Heart left ventricle (tissue), 16 donors: Measurements from ENCODE around the gene ECM2. TPM values are rescaled to one million over a fixed set of nuclear protein-coding genes. Genes with fewer than 3 reads are reported as not detected.
A peak's percentile ranks its signal among the peaks of the same experiment; 100 is the strongest.

Experiments
- ATAC-seq, 4 donors: fragments of 200-7000 bp; cut with Tn5 transposase; one replicate each; pipeline ENCODE4 v1.9.1; 2020 to 2022; ENCODE audit warnings: moderate library complexity in 4 of 4, mild to moderate bottlenecking in 3 of 4, moderate number of reproducible peaks in 1 of 4
- DNase-seq, 5 donors: peaks; one replicate each; pipeline ENCODE4 v3.0.0-alpha.2; 2020
- H3K27ac ChIP-seq, 12 donors: fragments of 200-600 bp; sonication (generic) in 4 of 12; one replicate each; pipeline versions ENCODE4 v1.5.0 to v1.8.0; 2016 to 2022; ENCODE audit warnings: mild to moderate bottlenecking in 2 of 12
- H3K27me3 ChIP-seq, 9 donors: fragments of 200-600 bp; sonication (generic) in 2 of 9; one replicate each; pipeline versions ENCODE4 v1.5.1 to v1.8.0; 2016 to 2022; ENCODE audit warnings: mild to moderate bottlenecking in 3 of 9
- H3K36me3 ChIP-seq, 9 donors: fragments of 200-600 bp; sonication (generic) in 2 of 9; one replicate each; pipeline versions ENCODE4 v1.5.0 to v1.8.0; 2018 to 2022; ENCODE audit warnings: mild to moderate bottlenecking in 2 of 9
- H3K4me1 ChIP-seq, 12 donors: fragments of 200-600 bp; sonication (generic) in 4 of 12; one replicate each; pipeline versions ENCODE4 v1.5.0 to v1.8.0; 2016 to 2022; ENCODE audit warnings: mild to moderate bottlenecking in 3 of 12
- H3K4me3 ChIP-seq, 12 donors: fragments of 200-600 bp; sonication (generic) in 4 of 12; one replicate each; pipeline versions ENCODE4 v1.5.0 to v1.8.0; 2017 to 2022; ENCODE audit warnings: mild to moderate bottlenecking in 9 of 12, moderate library complexity in 4 of 12
- H3K9me3 ChIP-seq, 12 donors: fragments of 200-600 bp; sonication (generic) in 4 of 12; one replicate each; pipeline versions ENCODE4 v1.5.0 to v1.8.0; 2016 to 2022; ENCODE audit warnings: mild to moderate bottlenecking in 1 of 12
- POLR2A ChIP-seq, 2 donors: fragments of 450-650 bp; IDR thresholded peaks; one replicate each; pipeline ENCODE4 v1.6.1; 2017; ENCODE audit warnings: antibody characterized with exemption in 2 of 2, mild to moderate bottlenecking in 2 of 2, moderate library complexity in 2 of 2
- WGBS, 4 donors: extraction: QIAGEN DNeasy Blood & Tissue Kit in 2 of 4; methylation state at CpG; one replicate each; pipeline versions ENCODE4 v1.1.5 to v1.1.7; 2013 to 2018; 5-methylcytosine and 5-hydroxymethylcytosine counted together
- intact Hi-C, 10 donors: fragments of 100-400 bp; cut with DNase I; formaldehyde crosslinking; loops; one replicate each; pipeline versions ENCODE4 v1.11.1 to v1.14.2; 2022
- polyA plus RNA-seq, 2 donors: library from polyadenylated mRNA; stranded (reverse); fragments of 200-250 nt; gene quantifications; one replicate each; pipeline ENCODE4 v1.2.3, GENCODE V29; 2013
- total RNA-seq, 9 donors: library from RNA; depleted of rRNA in 2 of 9; stranded (reverse); fragments of >200 nt in 2 of 9; fragmentation: NEBNext Ultra II Directional in 3 of 9; extraction: Animal tissue kit (Norgen Biotek cat#: 25700) in 3 of 9; gene quantifications; one replicate each; pipeline versions ENCODE4 v1.1.0 to v1.2.4, GENCODE V29; 2016 to 2023
- TF ChIP-seq, protein P1 (sequence below), 12 donors: fragments of 200-600 bp; sonication (generic) in 4 of 12; IDR thresholded peaks; one replicate each; pipeline versions ENCODE4 v1.5.0 to v1.8.0; 2018 to 2022; ENCODE audit warnings: antibody characterized with exemption in 12 of 12, mild to moderate bottlenecking in 5 of 12
- donor health status: ischemic (EF 13 %, LVEDD 7.1; RV severe dilation, severe dysfunction).
- donor health status: healthy with polysubstance abuse.
- donor health status: DM: no; HTN: yes; CAD: no.
- donor health status: DM: no; HTN: no; CAD: no.
- donor health status: ischemic (EF 25% LVEDD 6.9; RV normal size, moderate dysfunction).
- donor health status: ischemic (EF 25% LVEDD 5.7; RV mildly dilated, moderate dysfunction).
- donor health status: healthy.
- donor health status: DM: yes; HTN: yes; CAD: no.
- donor health status: ischemic (EF 35%, LVEDD 5.7; RV mildly dilated, moderate dysfunction).
- donor health status: nonischemic (EF 11% LVEDD 7.7; RV severe dilation, severe dysfunction).
- donor health status: DM: yes; HTN: yes; CAD: no.
- donor health status: PGD.
- donor health status: ischemic (EF 29% LVEDD 5.4; RV normal size, mild dysfunction).
- donor health status: nonischemic (EF 23%, LVEDD 6.1; RV moderate dilation, normal function).

Gene ECM2
- total and polyA plus RNA-seq, 11 donors: 1.6 to 32.4 (median 9.2) TPM

DNA sequence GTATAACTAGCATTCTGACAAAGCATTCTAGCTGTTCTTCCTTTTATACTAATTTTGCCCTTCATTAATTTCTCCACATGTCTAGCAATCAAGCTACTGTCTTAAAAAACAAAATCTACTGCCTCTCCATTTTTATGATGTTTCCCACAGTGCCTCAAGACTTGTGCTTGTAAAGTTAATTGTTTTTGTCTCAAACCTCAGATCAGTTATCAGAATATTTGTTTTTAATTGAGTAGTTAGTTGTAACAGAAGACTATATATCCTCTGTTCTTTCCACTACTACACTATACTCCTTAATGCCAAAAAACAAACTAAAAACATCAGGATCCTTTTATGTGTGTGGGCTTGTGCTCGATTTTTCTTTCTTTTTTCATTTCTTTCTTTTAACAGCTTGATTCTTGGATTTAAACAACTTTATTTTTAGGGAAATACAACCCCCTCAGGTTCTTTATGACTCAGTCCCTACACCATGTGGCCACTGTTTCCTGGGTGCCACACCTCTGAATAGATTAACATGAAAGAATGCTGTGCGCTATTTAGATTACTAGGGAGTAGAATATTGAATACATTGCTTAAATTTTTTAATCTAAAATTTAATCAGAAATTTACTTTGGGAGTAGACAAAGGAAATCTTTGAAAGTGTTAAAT lies 54.7 kb downstream of the ECM2 start:
- ATAC-seq (peak in 2 of 4 donors; percentile 42 to 67), DNase-seq (no peak)
- Histone ChIP-seq H3K4me1 (peaks cover 0 to 53% (median 23%) of the 10 kb centered on the region in 12 donors), H3K36me3 (no peaks in the 10 kb centered on the region), H3K27ac (peak overlapping the region; percentile 31 to 85 (median 72)), H3K4me3 (peak overlapping the region in 11 of 12 donors; percentile 5 to 60 (median 33)), H3K27me3 (no peaks in the 10 kb centered on the region), H3K9me3 (no peaks in the 10 kb centered on the region)
- intact Hi-C loops: loop anchor here in 4 of 10 donors (5.0 to 10.0 kb wide), 5 partner anchors 51 to 134 kb away; partner anchors contain the start of gene ECM2 (in 1 of the 4)
- 46 to 62% (median 55%) methylated on average over 2 of the region's 2 CpGs for WGBS, 4 donors
- TF ChIP-seq, protein P1, sequence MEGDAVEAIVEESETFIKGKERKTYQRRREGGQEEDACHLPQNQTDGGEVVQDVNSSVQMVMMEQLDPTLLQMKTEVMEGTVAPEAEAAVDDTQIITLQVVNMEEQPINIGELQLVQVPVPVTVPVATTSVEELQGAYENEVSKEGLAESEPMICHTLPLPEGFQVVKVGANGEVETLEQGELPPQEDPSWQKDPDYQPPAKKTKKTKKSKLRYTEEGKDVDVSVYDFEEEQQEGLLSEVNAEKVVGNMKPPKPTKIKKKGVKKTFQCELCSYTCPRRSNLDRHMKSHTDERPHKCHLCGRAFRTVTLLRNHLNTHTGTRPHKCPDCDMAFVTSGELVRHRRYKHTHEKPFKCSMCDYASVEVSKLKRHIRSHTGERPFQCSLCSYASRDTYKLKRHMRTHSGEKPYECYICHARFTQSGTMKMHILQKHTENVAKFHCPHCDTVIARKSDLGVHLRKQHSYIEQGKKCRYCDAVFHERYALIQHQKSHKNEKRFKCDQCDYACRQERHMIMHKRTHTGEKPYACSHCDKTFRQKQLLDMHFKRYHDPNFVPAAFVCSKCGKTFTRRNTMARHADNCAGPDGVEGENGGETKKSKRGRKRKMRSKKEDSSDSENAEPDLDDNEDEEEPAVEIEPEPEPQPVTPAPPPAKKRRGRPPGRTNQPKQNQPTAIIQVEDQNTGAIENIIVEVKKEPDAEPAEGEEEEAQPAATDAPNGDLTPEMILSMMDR (IDR thresholded peaks at IDR 0.05): no peak

DNA sequence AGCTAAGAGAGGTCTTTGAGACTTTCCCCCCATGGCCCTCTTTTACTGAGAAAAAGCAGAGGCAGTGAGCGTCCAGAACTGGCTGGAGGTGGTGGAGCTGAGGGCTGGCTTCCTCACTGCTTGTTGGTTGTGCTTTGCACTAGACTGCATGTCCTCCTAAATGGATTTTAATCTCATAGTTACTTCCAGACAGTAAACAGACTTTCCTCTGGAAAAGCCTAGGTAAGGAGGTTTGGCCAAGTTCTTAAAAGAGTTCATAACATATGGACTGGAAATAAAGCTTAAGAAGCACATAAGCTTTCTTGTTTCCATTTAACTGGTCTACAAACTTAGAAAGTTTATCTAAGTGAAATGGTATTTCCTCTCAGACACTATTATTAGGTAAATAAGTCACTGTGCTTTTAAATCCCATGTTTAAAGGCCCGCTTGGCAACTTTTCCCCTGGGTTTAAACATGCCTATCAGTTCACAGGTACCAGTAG lies 55.5 kb downstream of the ECM2 start:
- H3K36me3 ChIP-seq: no peaks in the 10 kb centered on the region
- 20 to 33% (median 28%) methylated on average over 2 of the region's 2 CpGs for WGBS, 4 donors
- peaks cover 0 to 53% (median 23%) of the 10 kb centered on the region in 12 donors for H3K4me1 ChIP-seq
- intact Hi-C loops: loop anchor here in 4 of 10 donors (5.0 to 10.0 kb wide), 5 partner anchors 52 to 134 kb away; partner anchors contain the start of gene ECM2 (in 1 of the 4)
- H3K9me3 ChIP-seq: no peaks in the 10 kb centered on the region
- no peak for TF ChIP-seq POLR2A (IDR thresholded peaks at IDR 0.05)
- TF ChIP-seq, protein P1 (IDR thresholded peaks at IDR 0.05): no peak
- no peaks in the 10 kb centered on the region for H3K27me3 ChIP-seq
- peak in 1 of 5 donors; percentile 39 for DNase-seq
- H3K4me3 ChIP-seq: peak overlapping the region in 11 of 12 donors; percentile 5 to 60 (median 33)
- peak overlapping the region; percentile 31 to 85 (median 72) for H3K27ac ChIP-seq
- ATAC-seq: peak; percentile 29 to 63 (median 54)

- Histone ChIP-seq H3K27me3 (no peaks in the 10 kb centered on the region), H3K36me3 (peaks cover 0 to 5% (median 0%) of the 10 kb centered on the region in 9 donors), H3K4me1 (peaks cover 0 to 54% (median 23%) of the 10 kb centered on the region in 12 donors), H3K9me3 (no peaks in the 10 kb centered on the region), H3K4me3 (peak overlapping the region in 7 of 12 donors; percentile 8 to 60 (median 38)), H3K27ac (peak overlapping the region in 11 of 12 donors; percentile 31 to 85 (median 72))
- DNase-seq: no peak
- TF ChIP-seq, protein P1 (IDR thresholded peaks at IDR 0.05): no peak
- TF ChIP-seq POLR2A (IDR thresholded peaks at IDR 0.05): no peak
- intact Hi-C loops: no loop called here
- ATAC-seq: no peak
Measured at GRCh38 chr9:92479346-92479745, 56.4 kb downstream of the ECM2 start.

- H3K4me3 ChIP-seq: peak overlapping the region in 6 of 12 donors; percentile 8 to 60 (median 44)
- ATAC-seq: peak in 2 of 4 donors; percentile 14 to 18
- WGBS, 4 donors: 73 to 90% (median 85%) methylated on average over 7 of the region's 7 CpGs
- peaks cover 0 to 11% (median 0%) of the 10 kb centered on the region in 9 donors for H3K36me3 ChIP-seq
- H3K9me3 ChIP-seq: no peaks in the 10 kb centered on the region
- H3K27me3 ChIP-seq: no peaks in the 10 kb centered on the region
- no peak for DNase-seq
- H3K4me1 ChIP-seq: peaks cover 0 to 48% (median 20%) of the 10 kb centered on the region in 12 donors
- TF ChIP-seq, protein P1 (IDR thresholded peaks at IDR 0.05): no peak
- no peak for TF ChIP-seq POLR2A (IDR thresholded peaks at IDR 0.05)
- intact Hi-C loops: no loop called here
- peak overlapping the region in 8 of 12 donors; percentile 6 to 85 (median 80) for H3K27ac ChIP-seq
Measured at GRCh38 chr9:92478783-92479182, 57.0 kb downstream of the ECM2 start.
